Astrocyte (in vitro differentiated cells and primary cell): ENCODE results near the gene ADCYAP1R1. TPM values are rescaled to one million over a fixed set of nuclear protein-coding genes. Genes with fewer than 3 reads are reported as not detected.

Experiments
- DNase-seq: peaks from one replicate; pipeline ENCODE4 v3.0.0-alpha.2; 2010; ENCODE audit warnings: low read depth
- FAIRE-seq: peaks from 2 replicates; lab custom pipeline; 2011; peaks lifted over from hg19 to GRCh38; lab: Jason Lieb, UNC
- H2AFZ ChIP-seq: 2 replicates; pipeline ENCODE4 v1.6.0; 2012; ENCODE audit warnings: low read depth, low read length, inconsistent platforms
- H3K27ac ChIP-seq: 2 replicates; pipeline ENCODE4 v1.5.1; 2011; ENCODE audit warnings: low read depth, low read length, inconsistent platforms
- H3K27me3 ChIP-seq: 2 replicates; pipeline ENCODE4 v1.6.0; 2011; ENCODE audit warnings: low read length, inconsistent platforms; ENCODE audit not compliant: insufficient read depth
- H3K36me3 ChIP-seq: 2 replicates; pipeline ENCODE4 v1.5.1; 2011; ENCODE audit warnings: low read length, inconsistent platforms; ENCODE audit not compliant: insufficient read depth
- H3K4me1 ChIP-seq: 2 replicates; pipeline ENCODE4 v1.5.1; 2011; ENCODE audit warnings: low read length, inconsistent platforms; ENCODE audit not compliant: insufficient read depth
- H3K4me2 ChIP-seq: 2 replicates; pipeline ENCODE4 v1.6.0; 2012; ENCODE audit warnings: low read length, inconsistent platforms
- H3K4me3 ChIP-seq: 2 replicates; pipeline ENCODE4 v1.5.1; 2011; ENCODE audit warnings: low read depth, mild to moderate bottlenecking, low read length, inconsistent platforms; ENCODE audit not compliant: insufficient read depth
- H3K79me2 ChIP-seq: 2 replicates; pipeline ENCODE4 v1.6.0; 2012; ENCODE audit warnings: mild to moderate bottlenecking, low read length, inconsistent platforms; ENCODE audit not compliant: insufficient read depth
- H3K9ac ChIP-seq: 2 replicates; pipeline ENCODE4 v1.6.0; 2012; ENCODE audit warnings: mild to moderate bottlenecking, low read length, inconsistent platforms
- H3K9me3 ChIP-seq: 2 replicates; pipeline ENCODE4 v1.5.1; 2012; ENCODE audit warnings: low read depth, mild to moderate bottlenecking, low read length, inconsistent platforms; ENCODE audit not compliant: insufficient read depth
- H4K20me1 ChIP-seq: 2 replicates; pipeline ENCODE4 v1.6.0; 2012; ENCODE audit warnings: low read length, inconsistent platforms; ENCODE audit not compliant: insufficient read depth
- H3K27ac Mint-ChIP-seq: one replicate; pipeline ENCODE4 v1.8.0; 2021; ENCODE audit warnings: mild to moderate bottlenecking, mixed read lengths; ENCODE audit not compliant: unreplicated experiment
- H3K27me3 Mint-ChIP-seq: one replicate; pipeline ENCODE4 v1.8.0; 2021; ENCODE audit warnings: low read depth, mixed read lengths; ENCODE audit not compliant: unreplicated experiment
- H3K36me3 Mint-ChIP-seq: one replicate; pipeline ENCODE4 v1.8.0; 2021; ENCODE audit warnings: low read depth, mixed read lengths; ENCODE audit not compliant: unreplicated experiment
- H3K4me1 Mint-ChIP-seq: one replicate; pipeline ENCODE4 v1.8.0; 2021; ENCODE audit warnings: low read depth, mixed read lengths; ENCODE audit not compliant: unreplicated experiment
- H3K4me3 Mint-ChIP-seq: one replicate; pipeline ENCODE4 v1.8.0; 2021; ENCODE audit warnings: mild to moderate bottlenecking, moderate library complexity, mixed read lengths; ENCODE audit not compliant: unreplicated experiment
- H3K9me3 Mint-ChIP-seq: one replicate; pipeline ENCODE4 v1.8.0; 2021; ENCODE audit warnings: mild to moderate bottlenecking, mixed read lengths; ENCODE audit not compliant: unreplicated experiment
- CTCF ChIP-seq: IDR thresholded peaks from 2 replicates; pipeline ENCODE4 v1.5.1; 2011; ENCODE audit warnings: low read depth, mild to moderate bottlenecking, inconsistent platforms, low read length, moderate library complexity; ENCODE audit not compliant: insufficient read depth
- EZH2 ChIP-seq: IDR thresholded peaks from 2 replicates; pipeline ENCODE4 v1.6.1; 2012; ENCODE audit warnings: mild to moderate bottlenecking, low read length, inconsistent platforms; ENCODE audit not compliant: insufficient read depth
- total RNA-seq: library from RNA; stranded (reverse); gene quantifications from 2 replicates; pipeline ENCODE4 v1.2.1, GENCODE V29; 2021

The ADCYAP1R1 gene
- total RNA-seq, 1 donor from 2014 or later = 0.05 TPM

GRCh38 chr7:31043051-31043471 is 9.0 kb upstream of the ADCYAP1R1 start:
- Mint-ChIP-seq H3K27ac (no peak overlapping the region), H3K4me3 (no peak overlapping the region), H3K9me3 (peaks cover 11% of the 10 kb centered on the region), H3K27me3 (peaks cover 54% of the 10 kb centered on the region), H3K4me1 (no peaks in the 10 kb centered on the region), H3K36me3 (no peaks in the 10 kb centered on the region)
- Histone ChIP-seq H3K9me3 (no peaks in the 10 kb centered on the region), H3K79me2 (no peaks in the 10 kb centered on the region), H2AFZ (no peak overlapping the region), H3K27me3 (peaks cover 35% of the 10 kb centered on the region), H3K4me2 (no peak overlapping the region), H3K36me3 (no peaks in the 10 kb centered on the region), H3K9ac (no peak overlapping the region), H3K4me1 (no peaks in the 10 kb centered on the region), H4K20me1 (no peaks in the 10 kb centered on the region), H3K27ac (no peak overlapping the region), H3K4me3 (no peak overlapping the region)
- DNase-seq (no peak), FAIRE-seq (no peak)
- TF ChIP-seq EZH2 (peak; percentile 26), CTCF (no peak)

- Histone ChIP-seq H3K4me3 (no peak overlapping the region), H3K4me1 (no peaks in the 10 kb centered on the region), H4K20me1 (no peaks in the 10 kb centered on the region), H2AFZ (no peak overlapping the region), H3K4me2 (no peak overlapping the region), H3K9ac (no peak overlapping the region), H3K36me3 (no peaks in the 10 kb centered on the region), H3K79me2 (no peaks in the 10 kb centered on the region), H3K27ac (no peak overlapping the region), H3K9me3 (no peaks in the 10 kb centered on the region), H3K27me3 (peaks cover 36% of the 10 kb centered on the region)
- Mint-ChIP-seq H3K4me3 (no peak overlapping the region), H3K27ac (no peak overlapping the region), H3K36me3 (no peaks in the 10 kb centered on the region), H3K27me3 (peaks cover 45% of the 10 kb centered on the region), H3K4me1 (no peaks in the 10 kb centered on the region), H3K9me3 (peaks cover 6% of the 10 kb centered on the region)
- FAIRE-seq (no peak), DNase-seq (no peak)
- TF ChIP-seq EZH2 (no peak), CTCF (no peak)
Observed at GRCh38 chr7:31044529-31044928, 7.6 kb upstream of the ADCYAP1R1 start.

GRCh38 chr7:31046723-31047122 is 5.4 kb upstream of the ADCYAP1R1 start:
- peaks cover 46% of the 10 kb centered on the region for H3K27me3 ChIP-seq
- FAIRE-seq (no peak), DNase-seq (no peak)
- H3K27me3 Mint-ChIP-seq = peaks cover 55% of the 10 kb centered on the region
- peaks cover 6% of the 10 kb centered on the region for H3K9me3 Mint-ChIP-seq
- no peak overlapping the region for H3K4me3 Mint-ChIP-seq
- no peak overlapping the region for H3K27ac ChIP-seq
- no peaks in the 10 kb centered on the region for H4K20me1 ChIP-seq
- no peaks in the 10 kb centered on the region for H3K9me3 ChIP-seq
- H3K4me1 ChIP-seq = no peaks in the 10 kb centered on the region
- no peak overlapping the region for H2AFZ ChIP-seq
- H3K4me3 ChIP-seq = no peak overlapping the region
- H3K36me3 ChIP-seq = no peaks in the 10 kb centered on the region
- no peak overlapping the region for H3K9ac ChIP-seq
- no peaks in the 10 kb centered on the region for H3K36me3 Mint-ChIP-seq
- TF ChIP-seq EZH2 (no peak), CTCF (no peak)
- no peak overlapping the region for H3K4me2 ChIP-seq
- H3K4me1 Mint-ChIP-seq = no peaks in the 10 kb centered on the region
- H3K27ac Mint-ChIP-seq = no peak overlapping the region
- no peaks in the 10 kb centered on the region for H3K79me2 ChIP-seq
